NAMALWA (cell line): ENCODE results near the gene TBC1D20.
"Not testable (repeated sequence)": the region's sequence is repeated elsewhere in the genome, so short reads cannot be mapped to it uniquely, and the experiment has no call there.

Experiments used
- DNase-seq: peaks from one replicate; pipeline ENCODE4 v3.0.0-alpha.2; 2015; ENCODE audit warnings: low spot score

TBC1D20 gene

GRCh38 chr20:475463-476357, 13.4 kb upstream of the TBC1D20 start:
- no peak for DNase-seq

- no peak for DNase-seq
Observed at GRCh38 chr20:474581-474980, 12.2 kb upstream of the TBC1D20 start.

- no peak for DNase-seq
Observed at GRCh38 chr20:472889-473292, 10.6 kb upstream of the TBC1D20 start.

GRCh38 chr20:472137-472846, 10.0 kb upstream of the TBC1D20 start:
- DNase-seq, result no peak

- DNase-seq, result no peak
Observed at GRCh38 chr20:469746-470490, 7.6 kb upstream of the TBC1D20 start.

- DNase-seq, result no peak
Observed at GRCh38 chr20:467755-468154, 5.4 kb upstream of the TBC1D20 start.

GRCh38 chr20:461254-462198, 807 bp downstream of the TBC1D20 start:
- peak; percentile 34 for DNase-seq

- no peak for DNase-seq
Observed at GRCh38 chr20:460707-461106, 1.6 kb downstream of the TBC1D20 start.

GRCh38 chr20:460180-460579, 2.2 kb downstream of the TBC1D20 start:
- DNase-seq, result no peak

GRCh38 chr20:458776-459175, 3.6 kb downstream of the TBC1D20 start:
- no peak for DNase-seq

- DNase-seq, result no peak
Observed at GRCh38 chr20:454951-455350, 7.4 kb downstream of the TBC1D20 start.

- not testable (repeated sequence) for DNase-seq
Observed at GRCh38 chr20:452021-452420, 10.3 kb downstream of the TBC1D20 start.

- DNase-seq, result no peak
Observed at GRCh38 chr20:445514-446336, 16.6 kb downstream of the TBC1D20 start.

GRCh38 chr20:444862-445426, 17.4 kb downstream of the TBC1D20 start:
- no peak for DNase-seq

GRCh38 chr20:444117-444516, 18.2 kb downstream of the TBC1D20 start:
- no peak for DNase-seq

- no peak for DNase-seq
Observed at GRCh38 chr20:443223-443775, 19.0 kb downstream of the TBC1D20 start.

GRCh38 chr20:440636-441035, 21.7 kb downstream of the TBC1D20 start:
- DNase-seq, result no peak

- DNase-seq, result no peak
Observed at GRCh38 chr20:440148-440547, 22.2 kb downstream of the TBC1D20 start.

GRCh38 chr20:438571-439469, 23.5 kb downstream of the TBC1D20 start:
- no peak for DNase-seq
